Omental fat pad (tissue), 4 donors: ENCODE data around the gene SERPINB5. TPM values are rescaled to one million over a fixed set of nuclear protein-coding genes. Genes with fewer than 3 reads are reported as not detected.

Experiments used
- ATAC-seq: fragments of 150-250 bp; one replicate; pipeline ENCODE4 v1.9.1; 2016; ENCODE audit warnings: mild to moderate bottlenecking, moderate library complexity; ENCODE audit not compliant: low FRiP score
- DNase-seq: peaks from one replicate; pipeline ENCODE4 v3.0.0-alpha.2; 2019; ENCODE audit warnings: low spot score
- CTCF ChIP-seq, 3 donors: fragments of 450-650 bp; IDR thresholded peaks; one replicate each; pipeline ENCODE4 v1.5.1; 2016 to 2017; ENCODE audit warnings: antibody characterized with exemption in 3 of 3, mild to moderate bottlenecking in 3 of 3, moderate library complexity in 2 of 3
- total RNA-seq, 4 donors: library from RNA; depleted of rRNA; stranded (reverse); fragments of >200 nt; gene quantifications; one replicate each; pipeline ENCODE4 v1.1.0, GENCODE V29; 2016

SERPINB5 gene
- total RNA-seq, 4 donors from 2014 or later: not detected

DNA sequence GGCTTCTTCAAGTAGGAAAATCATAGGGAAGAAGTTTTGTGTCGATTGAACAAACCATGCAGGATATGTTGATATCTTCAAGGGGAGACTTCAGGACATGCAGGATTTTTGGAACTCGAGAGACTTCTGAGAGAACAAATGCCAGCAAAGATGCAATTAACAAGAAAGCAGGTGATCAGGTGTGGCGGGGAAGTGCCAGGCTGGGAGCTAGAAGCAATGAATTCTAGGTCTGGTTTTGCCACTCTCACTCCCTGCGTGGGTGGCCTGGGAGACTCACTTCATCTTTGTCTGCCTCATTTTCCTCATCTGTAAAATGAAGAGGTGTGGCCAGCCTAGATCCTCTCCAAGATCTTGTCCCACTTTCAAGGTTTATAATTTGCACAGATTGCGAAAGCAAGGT is 3.1 kb downstream of the SERPINB5 start:
- TF ChIP-seq CTCF (IDR thresholded peaks at IDR 0.05): no peak
- no peak for ATAC-seq
- DNase-seq: no peak

DNA sequence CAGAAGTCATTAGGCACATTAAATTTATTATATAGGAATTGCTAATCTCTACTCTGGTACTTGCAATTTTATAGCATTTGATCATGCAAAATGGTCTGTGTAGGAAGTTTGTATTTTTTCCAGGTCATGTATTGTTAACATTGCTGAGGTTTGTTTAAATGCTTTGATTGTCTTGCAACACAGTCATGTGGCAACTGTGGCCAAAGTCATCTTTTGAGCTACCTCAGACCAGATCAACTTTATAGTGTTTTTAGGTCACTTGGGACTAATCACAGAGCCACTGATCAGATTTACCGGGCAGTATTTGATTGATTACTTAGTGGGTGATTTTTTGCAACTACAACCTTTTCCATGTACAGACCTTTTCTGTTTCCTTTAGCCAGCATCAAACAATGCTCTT is 3.7 kb downstream of the SERPINB5 start:
- no peak for TF ChIP-seq CTCF (IDR thresholded peaks at IDR 0.05)
- ATAC-seq: no peak
- no peak for DNase-seq

DNA sequence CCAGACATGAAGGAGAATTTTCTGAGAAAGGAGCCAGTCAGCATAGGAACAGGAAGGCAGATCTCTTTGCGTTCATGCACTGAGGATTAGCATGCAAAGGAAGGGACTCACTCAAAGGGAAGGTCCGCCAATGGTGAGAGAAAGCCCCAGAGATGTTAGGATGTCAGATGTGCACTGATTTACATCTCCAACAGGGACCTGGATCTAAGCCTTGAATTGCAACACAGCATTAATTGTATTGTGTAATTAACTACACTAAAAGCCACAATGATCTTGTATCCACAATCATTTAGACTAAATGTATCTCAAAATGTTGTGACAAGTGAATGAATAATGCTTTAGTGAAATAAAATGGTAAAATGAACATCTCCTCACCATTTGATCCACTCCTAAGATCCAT is 4.2 kb downstream of the SERPINB5 start:
- ATAC-seq (no peak), DNase-seq (no peak)
- no peak for TF ChIP-seq CTCF (IDR thresholded peaks at IDR 0.05)

DNA sequence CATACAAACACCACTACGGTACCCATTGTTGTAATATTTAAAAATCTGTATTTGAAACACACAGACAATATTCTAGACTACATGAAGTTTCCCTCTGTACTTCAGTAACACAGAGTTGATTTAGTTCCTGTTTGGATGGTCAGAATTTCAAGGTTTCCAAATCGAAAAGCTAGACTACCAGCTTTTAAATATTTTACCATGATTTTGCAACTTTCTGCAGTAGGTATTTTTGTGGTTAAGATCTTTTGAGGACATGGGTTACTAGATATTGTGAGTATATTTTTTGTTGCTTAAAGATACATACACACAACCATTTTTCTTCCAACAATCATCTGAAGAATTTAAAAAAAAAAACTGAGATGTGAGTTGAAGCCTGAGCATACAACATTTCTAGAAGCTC is 10.9 kb downstream of the SERPINB5 start:
- DNase-seq (no peak), ATAC-seq (no peak)
- TF ChIP-seq CTCF (IDR thresholded peaks at IDR 0.05): no peak

GRCh38 chr18:63488160-63488559 is 11.4 kb downstream of the SERPINB5 start:
- no peak for DNase-seq
- ATAC-seq: no peak
- no peak for TF ChIP-seq CTCF (IDR thresholded peaks at IDR 0.05)

GRCh38 chr18:63492851-63493250 is 16.1 kb downstream of the SERPINB5 start:
- no peak for TF ChIP-seq CTCF (IDR thresholded peaks at IDR 0.05)
- ATAC-seq (no peak), DNase-seq (no peak)

GRCh38 chr18:63495675-63496074 is 18.9 kb downstream of the SERPINB5 start:
- no peak for TF ChIP-seq CTCF (IDR thresholded peaks at IDR 0.05)
- DNase-seq: no peak

More at GRCh38 chr18:63495675-63496074, 18.9 kb downstream of the SERPINB5 start:
- no peak for ATAC-seq
